NCI-H524 treated with DMSO at 0.1 percent for 48 hours (cell line): ENCODE data around the gene OR52I1.
A peak's percentile ranks its signal among the peaks of the same experiment; 100 is the strongest.

Experiments
- DNase-seq: peaks from one replicate; lab custom pipeline; 2025; lab: John Stamatoyannopoulos, UW

The OR52I1 gene

GRCh38 chr11:4615856-4616444, 22.1 kb downstream of the OR52I1 start:
- no peak for DNase-seq

GRCh38 chr11:4619514-4619913, 25.7 kb downstream of the OR52I1 start:
- no peak for DNase-seq

- peak; percentile 89 for DNase-seq
These were observed 32.6 kb downstream of the OR52I1 start for GRCh38 chr11:4626207-4627099.

DNA sequence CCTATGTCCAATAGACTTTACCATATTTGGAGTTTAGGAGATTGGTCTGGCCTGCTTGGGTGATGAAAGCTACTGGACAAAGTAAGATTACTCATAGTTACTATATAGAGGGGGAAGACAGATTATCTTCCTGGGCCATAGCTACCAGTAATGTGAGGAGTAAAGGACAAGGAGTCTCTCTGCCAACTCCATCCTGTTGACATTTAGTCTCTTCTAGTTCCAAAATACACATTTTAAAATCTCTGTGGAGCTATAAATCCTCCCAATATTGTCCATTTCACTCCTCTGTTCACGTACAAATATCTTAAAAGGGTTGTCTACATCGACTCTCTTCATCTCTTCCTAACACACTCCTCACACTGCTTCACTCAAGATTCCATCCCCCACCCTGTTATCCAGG, 42.3 kb downstream of the OR52I1 start:
- DNase-seq = no peak

GRCh38 chr11:4636962-4637661, 43.3 kb downstream of the OR52I1 start, which contains the start of gene OR51D1:
OR51D1 (plus strand) TSS chr11:4637477; CDS start chr11:4639791, 2,314 bp downstream.
- peak; percentile 41 for DNase-seq

GRCh38 chr11:4637662-4638047, 43.8 kb downstream of the OR52I1 start:
- DNase-seq = no peak

DNA sequence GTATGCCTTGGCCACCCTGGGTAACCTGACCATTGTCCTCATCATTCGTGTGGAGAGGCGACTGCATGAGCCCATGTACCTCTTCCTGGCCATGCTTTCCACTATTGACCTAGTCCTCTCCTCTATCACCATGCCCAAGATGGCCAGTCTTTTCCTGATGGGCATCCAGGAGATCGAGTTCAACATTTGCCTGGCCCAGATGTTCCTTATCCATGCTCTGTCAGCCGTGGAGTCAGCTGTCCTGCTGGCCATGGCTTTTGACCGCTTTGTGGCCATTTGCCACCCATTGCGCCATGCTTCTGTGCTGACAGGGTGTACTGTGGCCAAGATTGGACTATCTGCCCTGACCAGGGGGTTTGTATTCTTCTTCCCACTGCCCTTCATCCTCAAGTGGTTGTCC, 46.1 kb downstream of the OR52I1 start:
- DNase-seq = no peak

DNA sequence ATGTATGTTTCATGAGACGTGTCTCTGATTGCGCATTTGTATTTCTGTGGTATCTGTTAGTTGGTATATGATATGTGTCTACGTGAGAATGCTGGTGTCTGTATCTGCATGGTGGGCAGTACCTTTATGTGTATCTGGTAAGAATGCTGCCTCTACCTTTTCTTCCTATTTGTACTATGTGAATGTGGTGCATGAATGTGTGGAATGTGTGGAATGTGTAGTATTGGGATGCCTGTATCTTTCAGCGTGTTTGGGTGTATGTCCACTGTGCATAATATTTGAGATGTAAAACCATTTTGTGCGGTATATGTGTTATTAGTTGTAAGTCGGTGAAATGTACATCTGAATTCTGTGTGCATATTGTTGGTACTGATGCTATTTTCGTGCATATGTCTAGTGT, 47.7 kb downstream of the OR52I1 start:
- no peak for DNase-seq

- no peak for DNase-seq
These were observed 48.2 kb downstream of the OR52I1 start for GRCh38 chr11:4642043-4642442.

GRCh38 chr11:4643076-4643475, 49.2 kb downstream of the OR52I1 start:
- no peak for DNase-seq

DNA sequence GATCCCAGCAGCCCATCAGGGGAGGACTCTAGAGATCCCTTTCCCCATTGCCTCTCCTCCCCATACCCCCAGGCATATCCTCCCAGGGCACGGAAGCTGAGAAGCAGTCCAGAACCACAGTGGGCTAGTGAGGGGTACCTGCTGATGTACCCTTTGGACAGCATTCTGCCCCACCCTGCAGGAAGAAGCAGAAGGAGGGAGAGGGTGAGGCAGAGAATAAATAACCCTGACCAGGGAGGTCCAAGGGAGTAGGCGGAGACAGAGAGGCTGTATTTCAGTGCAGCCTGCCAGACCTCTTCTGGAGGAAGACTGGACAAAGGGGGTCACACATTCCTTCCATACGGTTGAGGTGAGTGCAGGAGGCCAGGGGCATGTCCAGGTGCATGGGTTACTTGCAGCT, 49.8 kb downstream of the OR52I1 start, which contains the start of gene OR51E1:
Gene OR51E1, plus strand, starts transcription at position 301 of the 400 bp plus-strand sequence. CDS start 8,545 bp downstream, outside the sequence.
- DNase-seq = no peak

GRCh38 chr11:4644233-4644632, 50.4 kb downstream of the OR52I1 start:
- no peak for DNase-seq
